ENCODE measurements around the gene MYOM3.
"Not testable (repeated sequence)": the region's sequence is repeated elsewhere in the genome, so short reads cannot be mapped to it uniquely, and the experiment has no call there.

The MYOM3 gene

DNA sequence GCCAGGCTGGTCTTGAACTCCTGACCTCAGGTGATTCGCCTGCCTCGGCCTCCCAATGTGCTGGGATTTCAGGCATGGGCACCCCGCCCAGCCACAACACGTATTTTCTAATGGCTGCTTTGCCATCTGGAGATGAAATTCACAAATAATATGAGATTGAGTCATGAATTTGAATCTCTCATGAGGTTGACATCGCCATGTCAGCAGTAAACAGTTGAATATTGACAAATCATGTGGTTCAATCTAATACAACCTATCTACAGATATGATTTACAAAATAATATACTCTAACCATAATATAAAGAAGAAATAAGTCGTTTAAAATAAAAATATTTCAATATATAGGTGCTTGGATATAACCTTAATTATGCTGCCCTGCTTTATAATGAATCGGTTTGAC is 42.1 kb downstream of the MYOM3 start:
- no peak for DNase-seq

GRCh38 chr1:24067978-24068377 is 44.0 kb downstream of the MYOM3 start:
- no peak for DNase-seq

GRCh38 chr1:24065304-24065703 is 46.6 kb downstream of the MYOM3 start:
- DNase-seq, result no peak

- no peak for DNase-seq
Measured at GRCh38 chr1:24062221-24062620, 49.7 kb downstream of the MYOM3 start.

DNA sequence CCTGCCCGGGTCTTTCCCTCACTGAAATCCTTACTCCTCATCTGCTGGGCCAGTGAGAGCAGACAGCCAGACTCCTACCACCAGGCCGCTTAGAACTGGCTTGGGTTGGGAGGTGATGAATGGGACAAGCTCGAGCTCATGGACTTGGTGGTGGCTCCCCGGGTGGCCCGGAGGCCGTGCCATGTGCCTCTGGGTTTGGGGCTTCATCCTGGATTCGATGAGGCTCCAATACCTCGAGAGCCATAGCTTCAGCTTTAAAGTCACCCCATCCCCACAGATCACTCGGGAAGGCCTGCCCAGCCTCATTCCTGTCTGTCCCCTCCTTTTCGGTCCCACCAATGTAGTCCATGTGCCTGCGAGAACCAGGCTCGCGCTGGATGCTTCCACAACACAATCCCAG is 51.5 kb downstream of the MYOM3 start:
- DNase-seq, result no peak

GRCh38 chr1:24058671-24059455 is 53.1 kb downstream of the MYOM3 start:
- no peak for DNase-seq

GRCh38 chr1:24057171-24057570 is 54.8 kb downstream of the MYOM3 start:
- no peak for DNase-seq

DNA sequence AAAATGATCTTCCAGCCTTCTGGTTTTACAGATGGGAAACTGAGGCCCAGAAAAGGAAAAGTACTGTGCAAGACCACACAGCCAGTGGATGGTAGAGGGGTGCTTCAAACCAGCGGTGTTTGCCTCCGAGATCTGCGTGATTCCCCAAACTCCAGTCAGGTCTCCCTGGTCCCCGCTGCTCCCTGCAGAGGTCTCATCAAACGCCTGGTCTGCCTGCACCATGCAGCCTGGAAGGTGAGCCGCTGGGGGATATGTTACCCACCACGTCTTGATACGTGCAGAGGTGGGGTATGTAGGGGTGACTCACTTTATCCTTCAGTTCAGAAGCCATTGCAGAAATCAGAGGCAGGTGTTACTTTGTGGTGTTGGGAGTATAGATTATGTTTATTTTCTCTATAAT is 56.3 kb downstream of the MYOM3 start:
- no peak for DNase-seq

DNA sequence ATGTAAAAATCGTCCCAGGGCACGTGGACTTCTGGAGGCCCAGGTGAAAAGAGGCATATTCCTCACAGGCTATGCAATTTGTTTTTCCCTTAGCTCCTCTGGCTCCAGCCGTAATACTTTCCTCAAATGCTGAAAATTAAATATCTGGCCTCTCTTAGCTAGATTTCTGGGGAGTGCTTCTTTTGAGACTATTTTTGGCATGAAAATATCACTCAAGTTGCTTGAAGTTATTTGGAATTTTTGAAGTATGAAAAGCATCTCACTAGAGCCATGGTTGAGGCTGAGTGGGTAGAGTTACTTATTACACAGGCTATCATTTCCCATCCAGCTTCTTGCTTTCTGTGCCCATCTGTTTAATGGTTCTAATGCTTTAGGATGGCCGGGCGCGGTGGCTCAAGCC is 59.7 kb downstream of the MYOM3 start:
- no peak for DNase-seq

DNA sequence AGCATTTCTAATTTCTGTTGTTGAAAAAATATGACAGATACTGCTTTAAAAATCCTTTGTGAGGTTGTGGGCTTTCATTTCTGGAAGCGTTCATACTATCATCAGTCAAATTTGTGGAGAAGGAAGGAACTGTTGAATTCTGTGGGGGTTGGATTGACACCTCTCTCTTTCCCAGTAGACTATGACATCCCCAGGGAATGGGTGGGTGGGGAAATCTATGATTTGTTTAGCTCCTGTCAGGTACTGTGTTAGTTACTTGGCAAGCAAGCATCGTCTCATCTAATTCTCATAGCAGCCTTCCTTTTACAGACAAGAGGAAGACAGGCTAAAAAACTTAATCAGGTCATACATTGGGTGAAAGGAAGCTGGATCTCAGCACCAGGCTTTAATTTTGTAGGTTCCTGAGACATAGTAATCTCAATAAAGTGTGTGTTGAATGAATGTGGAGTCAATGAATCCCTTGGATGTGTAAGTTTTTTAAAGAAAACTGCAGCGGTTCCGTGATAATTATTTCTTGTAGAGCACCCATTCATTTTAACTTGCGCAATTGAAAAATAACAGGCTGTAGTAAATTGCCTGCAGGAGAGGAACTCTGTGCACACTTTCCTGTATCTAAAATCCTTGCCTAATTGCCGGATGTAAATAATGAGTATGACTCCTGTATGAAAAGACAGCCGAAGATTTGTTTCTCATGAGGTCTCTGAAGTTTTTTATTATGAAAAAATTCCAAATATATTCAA is 60.6 kb downstream of the MYOM3 start:
- DNase-seq, result no peak

GRCh38 chr1:24049733-24050132 is 62.2 kb downstream of the MYOM3 start:
- no peak for DNase-seq

GRCh38 chr1:24048894-24049293 is 63.0 kb downstream of the MYOM3 start:
- DNase-seq, result not testable (repeated sequence)

GRCh38 chr1:24048205-24048869 is 63.6 kb downstream of the MYOM3 start:
- DNase-seq, result no peak

DNA sequence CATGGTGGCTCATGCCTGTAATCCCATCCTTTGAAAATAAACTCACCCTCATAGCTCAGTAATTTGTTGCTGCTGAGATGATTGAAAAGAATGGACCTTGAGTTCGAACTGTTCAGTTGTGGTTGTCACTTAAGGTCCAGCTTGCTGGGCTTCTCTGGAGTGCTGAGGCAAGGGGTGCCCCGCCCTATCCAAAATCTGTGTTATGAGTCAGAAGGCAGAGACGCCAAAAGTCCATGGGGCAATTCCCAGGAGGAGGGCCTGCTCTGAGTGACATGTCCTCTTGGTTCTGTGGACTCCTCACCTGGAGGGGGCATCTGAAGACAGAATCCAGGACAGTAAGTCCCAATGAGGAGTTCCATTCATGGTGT is 64.8 kb downstream of the MYOM3 start:
- DNase-seq, result no peak

- DNase-seq, result no peak
Measured at GRCh38 chr1:24045771-24046170, 66.2 kb downstream of the MYOM3 start.

DNA sequence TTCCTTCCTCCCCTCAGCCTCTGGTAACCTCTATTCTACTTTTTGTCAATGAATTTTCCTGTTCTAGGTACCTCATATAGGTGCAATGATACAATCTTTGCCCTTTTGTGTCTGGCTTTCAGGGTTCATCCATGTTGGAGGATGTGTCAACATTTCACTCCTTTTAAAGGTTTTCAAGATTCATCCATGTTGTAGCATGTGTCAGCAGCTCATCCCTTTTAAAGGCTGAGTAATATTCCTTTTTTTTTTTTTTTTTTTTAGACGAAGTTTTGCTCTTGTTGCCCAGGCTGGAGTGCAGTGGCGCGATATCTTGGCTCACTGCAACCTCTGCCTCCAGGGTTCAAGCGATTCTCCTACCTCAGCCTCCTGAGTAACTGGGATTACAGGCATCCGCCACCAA is 67.3 kb downstream of the MYOM3 start:
- DNase-seq, result not testable (repeated sequence)

DNA sequence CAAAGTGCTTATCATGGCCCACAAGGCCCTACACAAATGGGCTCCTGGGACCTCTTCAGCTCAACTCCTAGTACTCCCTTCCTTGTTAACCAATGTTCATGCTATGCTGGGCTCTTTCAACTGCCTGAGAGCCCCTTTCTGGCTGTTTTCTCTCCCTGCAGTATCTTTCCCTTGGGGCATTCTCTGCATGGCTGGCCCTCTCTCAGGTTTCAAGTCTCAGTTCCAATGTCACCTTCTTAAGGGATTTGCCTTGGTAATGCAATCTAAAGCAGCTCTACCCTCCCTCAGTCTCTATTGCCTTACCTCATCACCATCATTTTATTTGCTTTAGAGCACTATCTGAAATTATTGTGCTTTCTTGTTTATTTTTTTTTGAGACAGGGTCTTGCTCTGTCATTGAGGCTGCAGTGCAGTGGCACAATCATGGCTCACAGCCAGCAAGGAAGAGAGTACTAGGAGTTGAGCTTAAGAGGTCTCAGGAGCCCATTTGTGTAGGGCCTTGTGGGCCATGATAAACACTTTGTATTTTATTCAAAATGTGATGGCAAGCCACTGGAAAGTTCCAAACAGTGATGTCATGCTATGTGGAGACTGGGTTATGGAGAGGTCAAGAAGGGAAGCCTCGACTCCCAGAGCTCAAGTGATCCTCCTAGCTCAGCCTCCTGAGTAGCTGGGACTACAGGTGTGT is 68.4 kb downstream of the MYOM3 start:
- DNase-seq, result no peak

DNA sequence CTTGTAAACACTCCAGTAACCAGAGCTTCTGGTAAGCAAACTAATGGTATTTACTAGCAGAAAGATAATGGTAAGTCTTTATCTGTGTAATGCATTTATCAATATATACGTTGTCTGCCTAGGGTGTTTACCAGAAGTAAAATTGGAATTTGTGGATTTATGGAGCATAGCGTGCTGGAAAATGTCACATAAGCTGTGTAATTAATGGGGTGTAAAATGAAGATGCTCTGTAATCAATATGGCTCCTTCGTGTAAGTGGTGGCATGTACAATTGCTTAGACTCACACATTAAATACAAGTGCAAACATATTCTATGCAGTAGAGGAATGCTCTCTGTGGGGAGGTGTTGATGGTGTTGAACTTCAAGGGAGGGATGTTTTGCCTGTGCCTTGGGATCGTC is 69.6 kb downstream of the MYOM3 start:
- DNase-seq, result no peak

GRCh38 chr1:24036088-24036487 is 75.8 kb downstream of the MYOM3 start:
- DNase-seq, result no peak

DNA sequence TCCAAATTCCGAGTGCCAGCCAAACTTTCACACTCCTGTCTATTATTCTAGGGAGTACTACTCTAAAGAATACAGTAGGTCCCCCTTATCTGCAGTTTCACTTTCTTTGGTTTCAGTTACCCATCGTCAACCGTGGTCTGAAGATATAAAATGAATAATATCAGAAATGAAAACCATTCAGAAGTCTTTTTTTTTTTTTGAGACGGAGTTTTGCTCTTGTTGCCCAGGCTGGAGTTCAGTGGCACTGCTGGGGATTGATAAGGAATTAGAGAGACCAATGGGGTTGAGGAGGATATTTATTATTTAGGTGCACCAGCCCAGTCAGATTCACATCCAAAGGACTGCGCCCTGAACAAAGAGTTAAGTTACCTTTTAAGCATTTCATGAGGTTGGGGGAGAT is 79.0 kb downstream of the MYOM3 start:
- DNase-seq, result no peak

DNA sequence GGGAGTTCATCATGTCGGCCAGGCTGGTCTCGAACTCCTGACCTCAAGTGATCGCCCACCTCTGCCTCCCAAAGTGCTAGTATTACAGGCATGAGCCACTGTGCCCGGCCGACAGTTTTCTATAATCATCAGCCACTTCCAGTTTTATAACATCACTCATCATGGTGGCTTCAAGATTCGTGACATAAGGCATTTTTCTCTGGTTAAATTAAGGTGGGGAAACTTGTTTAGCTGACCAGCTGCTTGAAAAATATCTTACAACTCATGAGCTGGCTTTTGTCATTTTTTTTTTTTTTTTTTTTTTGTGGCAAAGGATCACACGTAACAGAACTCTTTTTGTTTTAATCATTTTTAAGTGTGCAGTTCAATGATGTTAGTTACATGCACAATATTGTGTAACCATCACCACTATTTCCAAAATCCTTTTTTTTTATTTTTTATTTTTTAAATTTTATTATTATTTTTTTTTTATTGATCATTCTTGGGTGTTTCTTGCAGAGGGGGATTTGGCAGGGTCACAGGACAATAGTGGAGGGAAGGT is 80.9 kb downstream of the MYOM3 start:
- not testable (repeated sequence) for DNase-seq

DNA sequence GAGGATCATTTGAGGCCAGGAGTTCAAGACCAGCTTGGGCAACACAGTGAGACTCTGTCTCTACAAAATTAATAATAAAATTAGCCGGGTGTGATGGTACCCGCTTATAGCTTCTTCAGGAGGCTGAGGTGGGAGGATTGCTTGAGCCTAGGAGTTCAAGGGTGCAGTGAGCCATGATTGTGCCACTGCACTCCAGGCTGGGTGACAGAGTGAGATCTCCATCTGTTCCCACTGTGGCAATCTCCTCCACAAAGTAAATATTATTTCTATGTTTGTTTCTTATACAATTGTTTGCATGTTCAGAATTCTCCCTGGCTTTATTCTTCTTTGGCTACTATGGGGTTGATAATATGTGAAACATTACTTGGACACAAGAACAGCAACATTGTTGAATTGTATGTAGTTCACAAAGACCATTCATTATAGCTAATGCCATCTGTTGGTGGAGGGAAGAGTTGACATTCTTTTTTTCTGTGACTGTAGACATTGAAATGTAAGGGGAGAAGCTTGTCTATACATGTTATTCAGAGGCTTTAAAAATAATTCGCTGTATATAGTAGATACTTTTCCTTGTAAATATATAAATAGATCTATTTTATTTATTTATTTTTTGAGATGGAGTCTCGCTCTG is 84.0 kb downstream of the MYOM3 start:
- no peak for DNase-seq
